ENCODE data around the gene CAMK4. TPM values are rescaled to one million over a fixed set of nuclear protein-coding genes. Genes with fewer than 3 reads are reported as not detected.

The CAMK4 gene
- total and polyA plus RNA-seq, 2 of the 8 experiments (the other 6 are each of a cell fraction or from before 2014, with no cell fraction given): 1.8 to 8.3 TPM

GRCh38 chr5:111398013-111398412, 173.8 kb downstream of the CAMK4 start (continued):
- no peak for TF ChIP-seq CHD7 (IDR thresholded peaks at IDR 0.05; ENCODE audit: insufficient replicate concordance, low read length)
- no peak for TF ChIP-seq POLR2AphosphoS5 (IDR thresholded peaks at IDR 0.05; ENCODE audit: low read depth, low read length)
- no peak for TF ChIP-seq ASH2L (IDR thresholded peaks at IDR 0.05; ENCODE audit: low read length)
- TF ChIP-seq RXRA (IDR thresholded peaks at IDR 0.05; ENCODE audit: insufficient read depth, low read depth, low read length): no peak
- no peak for TF ChIP-seq POLR2A (IDR thresholded peaks at IDR 0.05; ENCODE audit: control extremely low read depth in 1 of 2, low read depth in 2 of 2, low read length in 2 of 2)
- TF ChIP-seq JUN (IDR thresholded peaks at IDR 0.05; ENCODE audit: low read depth, low read length): no peak
- TF ChIP-seq SIRT6 (IDR thresholded peaks at IDR 0.05; ENCODE audit: low read length): no peak
- TF ChIP-seq SRF (IDR thresholded peaks at IDR 0.05; ENCODE audit: low read depth, low read length): no peak
- no peak for TF ChIP-seq KDM5A (IDR thresholded peaks at IDR 0.05; ENCODE audit: low read length)

Measured in H1 (cell line).